ENCODE results near the gene SLC10A7. TPM values are rescaled to one million over a fixed set of nuclear protein-coding genes. Genes with fewer than 3 reads are reported as not detected.

SLC10A7 gene
- total RNA-seq, 3 donors from 2014 or later (not counting 1 experiment from before 2014, with no cell fraction given) = 16.0 to 29.4 (median 26.3) TPM

DNA sequence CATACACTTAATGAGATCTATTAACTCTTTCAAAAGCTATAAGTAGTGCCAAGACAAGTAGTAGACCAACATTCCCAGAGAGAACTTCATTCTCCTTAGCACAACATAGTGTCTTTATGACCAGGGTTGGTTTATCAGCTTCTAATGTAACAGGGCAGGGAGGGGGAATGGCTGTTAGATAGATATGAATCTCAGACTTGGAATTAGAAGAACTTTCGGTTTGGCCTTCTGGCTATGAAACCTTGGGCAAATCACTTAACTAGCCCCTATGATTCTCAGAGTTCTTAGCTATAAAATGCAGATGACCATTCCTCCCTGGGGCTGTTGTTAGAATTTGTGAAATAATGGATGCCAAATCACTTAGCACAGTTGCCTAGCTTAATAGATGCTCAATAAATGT lies 132.2 kb downstream of the SLC10A7 start:
- no peaks in the 10 kb centered on the region for H3K36me3 Mint-ChIP-seq
- H3K9me3 ChIP-seq (ENCODE audit: control insufficient read depth, insufficient read depth, low read length) = no peaks in the 10 kb centered on the region
- H3K4me3 Mint-ChIP-seq = no peak overlapping the region
- peaks cover 0 to 6% of the 10 kb centered on the region in 2 donors for H3K4me1 Mint-ChIP-seq
- H3K27me3 ChIP-seq (ENCODE audit: control insufficient read depth, insufficient read depth, low read length) = no peaks in the 10 kb centered on the region
- no peaks in the 10 kb centered on the region for H3K4me1 ChIP-seq (ENCODE audit: control insufficient read depth, insufficient read depth, low read length)
- ATAC-seq (no peak), DNase-seq (no peak)
- H3K36me3 ChIP-seq (ENCODE audit: control insufficient read depth, insufficient read depth, low read length) = no peaks in the 10 kb centered on the region
- intact Hi-C loops (cut with micrococcal nuclease) = no loop called here
- no peaks in the 10 kb centered on the region for H3K9me3 Mint-ChIP-seq
- 100% methylated on average over 1 of the region's 1 CpG for WGBS (ENCODE audit: insufficient coverage)
- H3K27me3 Mint-ChIP-seq (ENCODE audit: low read depth in 2 of 2) = no peaks in the 10 kb centered on the region
- H3K27ac Mint-ChIP-seq = no peak overlapping the region
- H3K27ac ChIP-seq (ENCODE audit: low read length) = no peak overlapping the region
- TF ChIP-seq, protein P1, sequence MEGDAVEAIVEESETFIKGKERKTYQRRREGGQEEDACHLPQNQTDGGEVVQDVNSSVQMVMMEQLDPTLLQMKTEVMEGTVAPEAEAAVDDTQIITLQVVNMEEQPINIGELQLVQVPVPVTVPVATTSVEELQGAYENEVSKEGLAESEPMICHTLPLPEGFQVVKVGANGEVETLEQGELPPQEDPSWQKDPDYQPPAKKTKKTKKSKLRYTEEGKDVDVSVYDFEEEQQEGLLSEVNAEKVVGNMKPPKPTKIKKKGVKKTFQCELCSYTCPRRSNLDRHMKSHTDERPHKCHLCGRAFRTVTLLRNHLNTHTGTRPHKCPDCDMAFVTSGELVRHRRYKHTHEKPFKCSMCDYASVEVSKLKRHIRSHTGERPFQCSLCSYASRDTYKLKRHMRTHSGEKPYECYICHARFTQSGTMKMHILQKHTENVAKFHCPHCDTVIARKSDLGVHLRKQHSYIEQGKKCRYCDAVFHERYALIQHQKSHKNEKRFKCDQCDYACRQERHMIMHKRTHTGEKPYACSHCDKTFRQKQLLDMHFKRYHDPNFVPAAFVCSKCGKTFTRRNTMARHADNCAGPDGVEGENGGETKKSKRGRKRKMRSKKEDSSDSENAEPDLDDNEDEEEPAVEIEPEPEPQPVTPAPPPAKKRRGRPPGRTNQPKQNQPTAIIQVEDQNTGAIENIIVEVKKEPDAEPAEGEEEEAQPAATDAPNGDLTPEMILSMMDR (IDR thresholded peaks at IDR 0.05) = no peak
- H3K4me3 ChIP-seq (ENCODE audit: low read length) = no peak overlapping the region

DNA sequence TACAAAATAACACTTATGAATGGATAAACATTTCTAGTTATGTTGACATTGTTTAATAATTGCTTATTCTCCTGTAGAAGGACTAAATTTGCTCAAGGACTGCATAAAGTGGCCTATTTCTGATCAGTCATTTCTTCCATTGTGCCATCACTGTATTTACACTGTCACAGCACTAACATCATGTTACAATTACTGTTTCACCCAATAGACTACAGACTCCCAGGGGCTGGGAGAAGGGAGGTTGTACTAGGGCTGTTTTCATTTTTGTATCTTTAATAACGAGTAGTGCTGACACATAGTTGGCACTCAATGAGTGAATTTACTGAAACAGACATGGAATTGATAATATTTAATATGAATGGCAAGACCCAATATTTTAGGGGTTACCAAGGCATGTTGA lies 139.5 kb downstream of the SLC10A7 start:
- Histone ChIP-seq H3K27me3 (ENCODE audit: control insufficient read depth, insufficient read depth, low read length) (no peaks in the 10 kb centered on the region), H3K36me3 (ENCODE audit: control insufficient read depth, insufficient read depth, low read length) (no peaks in the 10 kb centered on the region), H3K9me3 (ENCODE audit: control insufficient read depth, insufficient read depth, low read length) (no peaks in the 10 kb centered on the region), H3K27ac (ENCODE audit: low read length) (no peak overlapping the region), H3K4me1 (ENCODE audit: control insufficient read depth, insufficient read depth, low read length) (no peaks in the 10 kb centered on the region), H3K4me3 (ENCODE audit: low read length) (no peak overlapping the region)
- Mint-ChIP-seq H3K36me3 (no peaks in the 10 kb centered on the region), H3K9me3 (no peaks in the 10 kb centered on the region), H3K27me3 (ENCODE audit: low read depth in 2 of 2) (no peaks in the 10 kb centered on the region), H3K4me3 (no peak overlapping the region), H3K27ac (no peak overlapping the region), H3K4me1 (peaks cover 31 to 33% of the 10 kb centered on the region in 2 donors)
- DNase-seq (no peak), ATAC-seq (no peak)
- TF ChIP-seq, protein P1 (IDR thresholded peaks at IDR 0.05) = no peak
- WGBS (ENCODE audit: insufficient coverage) = 89% methylated on average over 1 of the region's 1 CpG
- intact Hi-C loops (cut with micrococcal nuclease) = no loop called here

DNA sequence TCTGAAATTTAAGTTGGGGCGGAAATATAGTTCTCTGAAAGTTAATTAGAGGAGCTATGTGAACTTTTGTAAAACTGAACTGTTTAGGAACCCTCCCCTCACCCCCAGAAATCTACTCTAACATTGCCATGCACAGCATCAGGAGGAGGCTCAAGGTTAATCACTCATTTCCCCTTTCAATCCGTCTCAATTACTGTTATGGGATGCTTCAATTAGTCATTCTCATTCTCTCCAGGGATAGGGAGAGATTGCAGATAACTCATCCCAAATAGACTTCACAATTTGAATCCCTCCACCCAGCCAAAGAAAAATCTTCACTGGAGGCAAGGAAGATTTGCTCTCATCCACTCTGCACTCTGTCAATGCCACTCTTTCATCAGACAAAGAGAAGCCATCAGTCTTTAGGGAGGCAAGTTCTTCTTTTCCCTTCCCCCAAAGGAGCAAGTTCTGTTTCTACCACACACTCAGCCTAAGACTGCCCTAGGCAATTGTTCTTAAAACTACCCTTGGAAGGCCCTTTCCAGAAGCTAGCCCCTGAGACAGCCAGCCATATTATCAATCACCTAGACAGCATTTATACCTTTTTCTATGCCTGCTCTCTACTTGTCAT lies 140.4 kb downstream of the SLC10A7 start:
- Histone ChIP-seq H3K36me3 (ENCODE audit: control insufficient read depth, insufficient read depth, low read length) (no peaks in the 10 kb centered on the region), H3K27ac (ENCODE audit: low read length) (no peak overlapping the region), H3K4me3 (ENCODE audit: low read length) (no peak overlapping the region), H3K9me3 (ENCODE audit: control insufficient read depth, insufficient read depth, low read length) (no peaks in the 10 kb centered on the region), H3K27me3 (ENCODE audit: control insufficient read depth, insufficient read depth, low read length) (no peaks in the 10 kb centered on the region), H3K4me1 (ENCODE audit: control insufficient read depth, insufficient read depth, low read length) (no peaks in the 10 kb centered on the region)
- Mint-ChIP-seq H3K4me1 (peaks cover 28 to 34% of the 10 kb centered on the region in 2 donors), H3K9me3 (no peaks in the 10 kb centered on the region), H3K27ac (no peak overlapping the region), H3K36me3 (no peaks in the 10 kb centered on the region), H3K4me3 (no peak overlapping the region), H3K27me3 (ENCODE audit: low read depth in 2 of 2) (no peaks in the 10 kb centered on the region)
- intact Hi-C loops (cut with micrococcal nuclease) = no loop called here
- DNase-seq (no peak), ATAC-seq (no peak)
- TF ChIP-seq, protein P1 (IDR thresholded peaks at IDR 0.05) = no peak
- WGBS (ENCODE audit: insufficient coverage) = 100% methylated on average over 1 of the region's 2 CpGs

DNA sequence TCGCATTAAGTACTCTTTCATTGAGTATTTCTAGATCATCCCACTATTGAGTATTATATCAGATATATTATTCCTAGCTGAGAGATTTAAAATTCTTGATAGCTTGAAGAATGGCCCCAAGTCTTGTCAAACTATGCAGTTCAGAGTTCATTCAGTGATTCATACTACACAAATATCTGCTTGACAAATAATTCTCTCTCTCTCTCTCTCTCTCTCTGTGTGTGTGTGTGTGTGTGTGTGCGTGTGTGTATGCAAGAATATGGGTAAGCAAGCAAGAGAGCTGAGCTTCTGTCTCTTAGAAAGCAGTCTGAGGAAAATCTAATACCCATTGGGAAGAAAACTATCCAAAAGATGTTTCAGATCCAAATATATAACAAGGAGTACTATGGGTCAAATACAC lies 142.0 kb downstream of the SLC10A7 start:
- DNase-seq (no peak), ATAC-seq (no peak)
- no CpG with 5 or more reads among the region's 2 CpGs for WGBS (ENCODE audit: insufficient coverage)
- H3K36me3 Mint-ChIP-seq = no peaks in the 10 kb centered on the region
- H3K9me3 Mint-ChIP-seq = no peaks in the 10 kb centered on the region
- TF ChIP-seq, protein P1 (IDR thresholded peaks at IDR 0.05) = no peak
- intact Hi-C loops (cut with micrococcal nuclease) = no loop called here
- no peak overlapping the region for H3K4me3 Mint-ChIP-seq
- no peaks in the 10 kb centered on the region for H3K4me1 ChIP-seq (ENCODE audit: control insufficient read depth, insufficient read depth, low read length)
- peaks cover 26 to 34% of the 10 kb centered on the region in 2 donors for H3K4me1 Mint-ChIP-seq
- no peak overlapping the region for H3K27ac Mint-ChIP-seq
- no peaks in the 10 kb centered on the region for H3K27me3 ChIP-seq (ENCODE audit: control insufficient read depth, insufficient read depth, low read length)
- H3K9me3 ChIP-seq (ENCODE audit: control insufficient read depth, insufficient read depth, low read length) = no peaks in the 10 kb centered on the region
- H3K4me3 ChIP-seq (ENCODE audit: low read length) = no peak overlapping the region
- H3K27me3 Mint-ChIP-seq (ENCODE audit: low read depth in 2 of 2) = no peaks in the 10 kb centered on the region
- no peak overlapping the region for H3K27ac ChIP-seq (ENCODE audit: low read length)
- H3K36me3 ChIP-seq (ENCODE audit: control insufficient read depth, insufficient read depth, low read length) = no peaks in the 10 kb centered on the region
